GM12878 (cell line): ENCODE results near the gene AKT1. TPM values are rescaled to one million over a fixed set of nuclear protein-coding genes. Genes with fewer than 3 reads are reported as not detected.

Experiments
- ATAC-seq: fragments of 200-7000 bp; cut with Tn5 transposase; 3 replicates; pipeline ENCODE4 v1.9.1; 2020; ENCODE audit warnings: mild to moderate bottlenecking, moderate library complexity
- BruUV-seq: library from RNA; stranded (reverse); fragments of 400-500 nt; replicated peaks from 2 replicates; lab custom pipeline; 2021; lab: Mats Ljungman, UMichigan
- CTCF ChIA-PET: fragments of 300-600 bp; sonication (Branson Sonifier 250); formaldehyde crosslinking; extraction: SDS; loops from one replicate; lab custom pipeline; 2021; ENCODE audit warnings: inconsistent platforms; lab: Yijun Ruan, JAX
- POLR2A ChIA-PET: fragments of 350-600 bp; formaldehyde crosslinking; extraction: SDS; loops from one replicate; lab custom pipeline; 2021; ENCODE audit warnings: inconsistent platforms; lab: Charles Lee
- RAD21 ChIA-PET: fragments of 300-600 bp; sonication (Branson Sonifier 250); formaldehyde crosslinking; loops from one replicate; lab custom pipeline; 2023; ENCODE audit warnings: antibody characterized with exemption; ENCODE audit not compliant: unreplicated experiment; lab: Charles Lee
- SMC1A ChIA-PET: fragments of 300-600 bp; sonication (Branson Sonifier 250); formaldehyde crosslinking; loops from one replicate; lab custom pipeline; 2023; ENCODE audit not compliant: unreplicated experiment, uncharacterized antibody; lab: Charles Lee
- DNase-seq: peaks from one replicate; pipeline ENCODE4 v3.0.0-alpha.2; 2011; ENCODE audit warnings: low read depth, low spot score
- FAIRE-seq: peaks from 3 replicates; lab custom pipeline; 2011; peaks lifted over from hg19 to GRCh38; lab: Jason Lieb, UNC
- H2AFZ ChIP-seq: 2 replicates; pipeline ENCODE4 v1.6.0; 2011; ENCODE audit warnings: low read depth, low read length, control low read depth; ENCODE audit not compliant: control insufficient read depth
- H3K27ac ChIP-seq: 2 replicates; pipeline ENCODE4 v1.5.1; 2011; ENCODE audit warnings: control low read depth; ENCODE audit not compliant: control insufficient read depth, insufficient read depth
- H3K27me3 ChIP-seq, 2 experiments: replicated peaks in 1 of 2; 2 replicates each; pipeline versions ENCODE4 v1.6.0 to v1.6.1; 2011; ENCODE audit warnings: low read length in 1 of 2; ENCODE audit not compliant: control insufficient read depth in 2 of 2, insufficient read depth in 2 of 2
- H3K36me3 ChIP-seq, 2 experiments: 2 replicates each; pipeline ENCODE4 v1.5.1; 2011; ENCODE audit warnings: low read length in 1 of 2; ENCODE audit not compliant: control insufficient read depth in 2 of 2, insufficient read depth in 2 of 2
- H3K4me1 ChIP-seq: 2 replicates; pipeline ENCODE4 v1.6.1; 2011; ENCODE audit warnings: mild to moderate bottlenecking, low read length, moderate library complexity, mixed read lengths; ENCODE audit not compliant: control insufficient read depth, insufficient read depth
- H3K4me2 ChIP-seq: 2 replicates; pipeline ENCODE4 v1.6.0; 2011; ENCODE audit warnings: control low read depth; ENCODE audit not compliant: control insufficient read depth, insufficient read depth
- H3K4me3 ChIP-seq: fragments of 200-600 bp; sonication (generic); 2 replicates; pipeline ENCODE4 v1.5.1; 2016
- H3K79me2 ChIP-seq: 2 replicates; pipeline ENCODE4 v1.6.0; 2011; ENCODE audit warnings: low read length; ENCODE audit not compliant: control insufficient read depth, insufficient read depth
- H3K9ac ChIP-seq: 2 replicates; pipeline ENCODE4 v1.8.0; 2011; ENCODE audit warnings: low read length, control low read depth, mixed read lengths; ENCODE audit not compliant: control insufficient read depth, insufficient read depth
- H3K9me3 ChIP-seq: replicated peaks from 3 replicates; pipeline ENCODE4 v1.5.1; 2011; ENCODE audit warnings: mild to moderate bottlenecking, low read length; ENCODE audit not compliant: control insufficient read depth, insufficient read depth
- H4K20me1 ChIP-seq: 2 replicates; pipeline ENCODE4 v1.6.0; 2011; ENCODE audit not compliant: control insufficient read depth, insufficient read depth
- BMI1 ChIP-seq: fragments of 450-650 bp; IDR thresholded peaks from 2 replicates; pipeline ENCODE4 v1.6.1; 2016; ENCODE audit warnings: mild to moderate bottlenecking, moderate library complexity, borderline replicate concordance
- CEBPB ChIP-seq, 2 experiments: fragments of 150-350 bp in 1 of 2; IDR thresholded peaks; 2 replicates each; pipeline ENCODE4 v1.6.1; 2012 to 2014; ENCODE audit warnings: low read depth in 2 of 2, low read length in 2 of 2, borderline replicate concordance in 1 of 2, inconsistent platforms in 1 of 2
- CREM ChIP-seq: IDR thresholded peaks from 2 replicates; pipeline ENCODE4 v1.6.1; 2014; ENCODE audit warnings: antibody characterized with exemption, low read depth
- FOXK2 ChIP-seq: fragments of 450-650 bp; IDR thresholded peaks from 2 replicates; pipeline ENCODE4 v1.6.1; 2017; ENCODE audit warnings: mild to moderate bottlenecking, moderate library complexity
- IRF5 ChIP-seq: fragments of 450-650 bp; IDR thresholded peaks from 2 replicates; pipeline ENCODE4 v1.6.1; 2017; ENCODE audit warnings: borderline replicate concordance
- POLR2AphosphoS2 ChIP-seq: IDR thresholded peaks from 2 replicates; pipeline ENCODE4 v1.6.1; 2011; ENCODE audit warnings: low read depth, mild to moderate bottlenecking, low read length, improper control_type of control experiment, moderate library complexity
- SMC3 ChIP-seq: IDR thresholded peaks from 2 replicates; pipeline ENCODE4 v1.6.1; 2011; ENCODE audit warnings: low read length, improper control_type of control experiment, borderline replicate concordance
- WGBS: methylation state at CpG from one replicate; pipeline ENCODE4 v1.1.6; 2016; ENCODE audit warnings: low lambda C conversion rate; ENCODE audit not compliant: insufficient replicate concordance, insufficient coverage; ENCODE audit errors: missing lambda C conversion rate; 5-methylcytosine and 5-hydroxymethylcytosine counted together
- in situ Hi-C: fragments of 300-500 bp; cut with MboI; formaldehyde crosslinking; loops from 9 replicates; pipeline ENCODE4 v1.14.3; 2018; ENCODE audit warnings: mixed read lengths
- intact Hi-C: fragments of 100-400 bp; cut with micrococcal nuclease; formaldehyde crosslinking; loops from one replicate; pipeline ENCODE4 v1.14.2; 2022; ENCODE audit not compliant: unreplicated experiment
- polyA plus RNA-seq, 11 experiments: library from polyadenylated mRNA; depleted of rRNA in 4 of 11; unstranded in 6 of 11; stranded (reverse) in 5 of 11; fragments of >200 nt; fragmentation: Nextera tagmentation in 4 of 11; fragmentation: Illumina TruSeq in 1 of 11; extraction: Ambion mirVana in 4 of 11; extraction: Trizol in 1 of 11; gene quantifications; 1 replicate in 1 of 11; 2 replicates in 10 of 11; pipeline versions ENCODE4 v1.2.1 to v1.2.3, GENCODE V29; 2011 to 2016; ENCODE audit warnings: inconsistent platforms in 2 of 11, missing spikeins in 2 of 11, low read depth in 1 of 11
- total RNA-seq, 4 experiments: library from RNA; depleted of rRNA in 3 of 4; stranded (reverse); fragments of >200 nt in 3 of 4; fragmentation: Illumina TruSeq in 1 of 4; extraction: Trizol in 1 of 4; gene quantifications; 2 replicates each; pipeline versions ENCODE4 v1.2.1 to v1.2.3, GENCODE V29; 2013 to 2021

The AKT1 gene
- total and polyA plus RNA-seq, 10 of the 15 experiments (the other 5 are each of a cell fraction or from before 2014, with no cell fraction given) = 0.63 to 110 (median 58.9) TPM

GRCh38 chr14:104779776-104780512, 15.6 kb downstream of the AKT1 start:
- ChIA-PET CTCF (interaction anchor here (0.6 to 0.8 kb wide), 2 partner anchors 11 to 47 kb away, joined by 3 to 4 read pairs; no protein-coding TSS in a partner anchor), POLR2A (no interaction called here), RAD21 (no interaction called here), SMC1A (no interaction called here)
- Histone ChIP-seq H3K79me2 (no peaks in the 10 kb centered on the region), H3K36me3 (peaks cover 0 to 11% of the 10 kb centered on the region in 2 experiments; a peak in 2 of 4 replicates), H2AFZ (no peak overlapping the region), H3K4me2 (no peak overlapping the region), H3K4me3 (no peak overlapping the region), H4K20me1 (no peaks in the 10 kb centered on the region), H3K9me3 (no peaks in the 10 kb centered on the region), H3K27ac (no peak overlapping the region), H3K4me1 (no peaks in the 10 kb centered on the region), H3K27me3 (no peaks in the 10 kb centered on the region), H3K9ac (no peak overlapping the region)
- DNase-seq = no peak
- no peak for FAIRE-seq
- intact Hi-C loops (no loop called here), in situ Hi-C loops (no loop called here)
- no TSS peak for BruUV-seq
- no peak for TF ChIP-seq CEBPB (IDR thresholded peaks at IDR 0.05; ENCODE audit: borderline replicate concordance in 1 of 2, low read depth in 2 of 2, low read length in 2 of 2)
- TF ChIP-seq CREM = no peak
- no peak for TF ChIP-seq FOXK2
- no peak for TF ChIP-seq IRF5
- TF ChIP-seq BMI1 = no peak
- no peak for TF ChIP-seq SMC3
- no peak for TF ChIP-seq POLR2AphosphoS2
- no peak for ATAC-seq
- WGBS = 92% methylated on average over 31 of the region's 32 CpGs
